AG04449 (cell line): ENCODE measurements around the gene FAM3A.

Experiments
- CTCF ChIA-PET: fragments of 350-600 bp; formaldehyde crosslinking; extraction: SDS; loops from one replicate; lab custom pipeline; 2021; ENCODE audit warnings: antibody characterized with exemption; lab: Yijun Ruan, JAX
- POLR2A ChIA-PET: fragments of 400-600, 350-600 bp; formaldehyde crosslinking; extraction: SDS; loops from one replicate; lab custom pipeline; 2020; ENCODE audit warnings: antibody characterized with exemption, inconsistent platforms; lab: Yijun Ruan, JAX
- DNase-seq: peaks from one replicate; pipeline ENCODE4 v3.0.0-alpha.2; 2010; ENCODE audit warnings: low read depth, low spot score
- H3K4me3 ChIP-seq: 2 replicates; pipeline ENCODE4 v1.5.1; 2011; ENCODE audit warnings: low read depth, mild to moderate bottlenecking, control low read depth, low read length
- TF ChIP-seq, protein P1 (sequence below): IDR thresholded peaks from one replicate; pipeline ENCODE4 v1.5.1; 2011; ENCODE audit warnings: mild to moderate bottlenecking, moderate library complexity, low read length, control low read depth, inconsistent platforms; ENCODE audit not compliant: insufficient read depth; ENCODE audit errors: missing control alignments

FAM3A gene

DNA sequence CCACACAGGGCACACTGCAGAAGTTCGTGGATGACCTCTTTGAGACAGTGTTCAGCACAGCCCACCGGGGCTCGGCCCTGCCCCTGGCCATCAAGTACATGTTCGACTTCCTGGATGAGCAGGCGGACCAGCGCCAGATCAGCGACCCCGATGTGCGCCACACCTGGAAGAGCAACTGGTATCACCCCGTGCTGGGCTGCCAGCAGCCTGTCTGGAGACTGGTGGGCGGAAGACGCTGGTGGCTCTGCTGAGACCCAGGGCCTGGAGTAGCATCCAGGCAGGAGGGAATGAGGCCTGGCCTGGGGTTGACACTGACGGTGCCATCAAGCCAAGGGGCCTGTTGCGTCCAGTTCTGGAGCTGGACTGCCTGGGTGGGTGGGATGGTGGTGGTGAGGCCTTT lies 45.6 kb downstream of the FAM3A start:
- ChIA-PET POLR2A (no interaction called here), CTCF (no interaction called here)
- no peak overlapping the region for H3K4me3 ChIP-seq
- DNase-seq: no peak
- TF ChIP-seq, protein P1, sequence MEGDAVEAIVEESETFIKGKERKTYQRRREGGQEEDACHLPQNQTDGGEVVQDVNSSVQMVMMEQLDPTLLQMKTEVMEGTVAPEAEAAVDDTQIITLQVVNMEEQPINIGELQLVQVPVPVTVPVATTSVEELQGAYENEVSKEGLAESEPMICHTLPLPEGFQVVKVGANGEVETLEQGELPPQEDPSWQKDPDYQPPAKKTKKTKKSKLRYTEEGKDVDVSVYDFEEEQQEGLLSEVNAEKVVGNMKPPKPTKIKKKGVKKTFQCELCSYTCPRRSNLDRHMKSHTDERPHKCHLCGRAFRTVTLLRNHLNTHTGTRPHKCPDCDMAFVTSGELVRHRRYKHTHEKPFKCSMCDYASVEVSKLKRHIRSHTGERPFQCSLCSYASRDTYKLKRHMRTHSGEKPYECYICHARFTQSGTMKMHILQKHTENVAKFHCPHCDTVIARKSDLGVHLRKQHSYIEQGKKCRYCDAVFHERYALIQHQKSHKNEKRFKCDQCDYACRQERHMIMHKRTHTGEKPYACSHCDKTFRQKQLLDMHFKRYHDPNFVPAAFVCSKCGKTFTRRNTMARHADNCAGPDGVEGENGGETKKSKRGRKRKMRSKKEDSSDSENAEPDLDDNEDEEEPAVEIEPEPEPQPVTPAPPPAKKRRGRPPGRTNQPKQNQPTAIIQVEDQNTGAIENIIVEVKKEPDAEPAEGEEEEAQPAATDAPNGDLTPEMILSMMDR: no peak

DNA sequence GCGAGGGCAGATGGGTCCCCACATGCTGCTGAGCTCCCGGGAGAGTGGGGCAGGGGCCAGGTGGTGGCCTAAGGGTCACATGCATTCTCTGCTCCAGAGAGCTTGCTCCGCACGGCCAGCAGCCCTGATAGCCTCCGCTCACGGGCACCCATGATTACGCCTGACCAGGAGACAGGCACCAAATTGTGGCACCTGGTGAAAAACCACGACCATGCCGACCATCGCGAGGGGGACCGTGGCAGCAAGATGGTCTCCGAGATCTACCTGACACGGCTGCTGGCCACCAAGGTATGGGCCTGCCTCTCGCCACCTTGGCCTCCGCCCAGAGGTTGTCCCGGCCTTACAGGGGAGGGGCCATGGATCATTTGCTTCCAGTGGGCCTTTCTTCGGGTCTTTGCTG lies 46.2 kb downstream of the FAM3A start:
- POLR2A ChIA-PET: no interaction called here

DNA sequence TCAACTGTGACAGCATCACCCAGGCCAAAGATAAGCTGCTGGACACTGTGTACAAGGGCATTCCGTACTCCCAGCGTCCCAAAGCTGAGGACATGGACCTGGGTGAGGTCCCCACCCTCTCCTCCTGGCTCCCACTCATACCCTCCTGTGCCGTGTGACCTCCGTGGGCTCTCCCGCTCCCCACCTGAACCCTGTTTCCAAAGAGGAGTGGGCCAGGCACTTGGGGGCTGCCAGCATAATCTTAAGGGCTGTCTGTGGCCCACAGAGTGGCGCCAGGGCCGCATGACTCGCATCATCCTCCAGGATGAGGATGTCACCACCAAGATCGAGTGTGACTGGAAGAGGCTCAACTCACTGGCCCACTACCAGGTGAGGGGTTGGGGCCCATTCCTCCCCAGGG lies 46.9 kb downstream of the FAM3A start:
- DNase-seq: no peak
- ChIA-PET POLR2A (interaction anchor here (0.7 kb wide), 1 partner anchor 11 kb away, joined by 3 read pairs; the partner anchor contains the start of gene PLXNA3), CTCF (no interaction called here)
- TF ChIP-seq, protein P1: no peak
- no peak overlapping the region for H3K4me3 ChIP-seq

More for the DNA sequence above, 46.2 kb downstream of the FAM3A start:
- no peak overlapping the region for H3K4me3 ChIP-seq
- CTCF ChIA-PET: no interaction called here
- DNase-seq: no peak
- TF ChIP-seq, protein P1: no peak

DNA sequence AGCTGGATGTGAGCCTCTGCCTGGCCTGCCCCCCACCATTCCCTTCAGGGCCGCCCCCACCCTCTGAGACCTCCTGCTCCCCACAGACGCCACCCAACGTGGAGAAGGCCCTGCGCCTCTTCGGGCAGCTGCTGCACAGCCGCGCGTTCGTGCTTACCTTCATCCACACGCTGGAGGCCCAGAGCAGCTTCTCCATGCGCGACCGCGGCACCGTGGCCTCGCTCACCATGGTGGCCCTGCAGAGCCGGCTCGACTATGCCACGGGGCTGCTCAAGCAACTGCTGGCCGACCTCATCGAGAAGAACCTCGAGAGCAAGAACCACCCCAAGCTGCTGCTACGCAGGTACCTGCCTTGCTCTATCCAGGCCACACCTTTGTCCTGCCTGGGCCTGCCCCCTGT lies 47.8 kb downstream of the FAM3A start:
- ChIA-PET POLR2A (interaction anchor here (1.4 kb wide), 1 partner anchor 9 kb away, joined by 8 read pairs; no protein-coding TSS in a partner anchor), CTCF (no interaction called here)
- no peak overlapping the region for H3K4me3 ChIP-seq
- DNase-seq: no peak
- TF ChIP-seq, protein P1: no peak

DNA sequence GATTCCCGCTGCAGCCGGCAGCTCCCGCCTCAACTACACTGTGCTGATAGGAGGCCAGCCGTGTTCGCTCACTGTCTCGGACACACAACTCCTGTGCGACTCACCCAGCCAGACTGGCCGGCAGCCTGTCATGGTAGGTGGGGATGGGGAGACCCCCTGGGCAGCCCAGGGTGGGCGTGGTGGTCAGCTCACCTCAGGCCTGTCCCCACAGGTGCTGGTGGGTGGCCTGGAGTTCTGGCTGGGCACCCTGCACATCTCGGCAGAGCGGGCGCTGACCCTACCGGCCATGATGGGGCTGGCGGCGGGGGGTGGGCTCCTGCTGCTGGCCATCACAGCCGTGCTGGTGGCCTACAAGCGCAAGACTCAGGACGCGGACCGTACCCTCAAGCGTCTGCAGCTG lies 48.5 kb downstream of the FAM3A start:
- no peak overlapping the region for H3K4me3 ChIP-seq
- ChIA-PET POLR2A (interaction anchor here (1.4 kb wide), 1 partner anchor 8 kb away, joined by 8 read pairs; no protein-coding TSS in a partner anchor), CTCF (interaction anchor here (1.3 kb wide), 1 partner anchor 10 kb away, joined by 3 read pairs; no protein-coding TSS in a partner anchor)
- TF ChIP-seq, protein P1: no peak
- no peak for DNase-seq

DNA sequence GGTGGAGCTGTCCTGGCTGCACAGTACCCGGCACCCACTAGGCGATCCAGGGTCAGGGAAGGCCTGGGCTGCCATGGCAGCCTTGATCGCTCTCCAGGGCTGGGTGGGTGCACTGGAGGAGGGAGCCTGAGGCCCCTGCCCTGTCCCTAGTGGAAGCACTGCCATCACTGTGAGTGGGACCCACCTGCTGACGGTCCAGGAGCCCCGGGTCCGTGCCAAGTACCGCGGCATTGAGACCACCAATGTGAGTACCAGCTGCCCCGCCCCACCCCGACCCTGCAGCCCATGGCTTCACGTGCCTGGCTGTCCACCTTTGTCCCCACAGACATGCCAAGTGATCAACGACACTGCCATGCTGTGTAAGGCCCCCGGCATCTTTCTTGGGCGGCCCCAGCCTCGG lies 49.1 kb downstream of the FAM3A start:
- ChIA-PET POLR2A (no interaction called here), CTCF (interaction anchor here (1.3 kb wide), 1 partner anchor 11 kb away, joined by 3 read pairs; no protein-coding TSS in a partner anchor)
- TF ChIP-seq, protein P1: no peak
- no peak for DNase-seq
- H3K4me3 ChIP-seq: no peak overlapping the region
